ENCODE results near the gene PPM1H.

DNA sequence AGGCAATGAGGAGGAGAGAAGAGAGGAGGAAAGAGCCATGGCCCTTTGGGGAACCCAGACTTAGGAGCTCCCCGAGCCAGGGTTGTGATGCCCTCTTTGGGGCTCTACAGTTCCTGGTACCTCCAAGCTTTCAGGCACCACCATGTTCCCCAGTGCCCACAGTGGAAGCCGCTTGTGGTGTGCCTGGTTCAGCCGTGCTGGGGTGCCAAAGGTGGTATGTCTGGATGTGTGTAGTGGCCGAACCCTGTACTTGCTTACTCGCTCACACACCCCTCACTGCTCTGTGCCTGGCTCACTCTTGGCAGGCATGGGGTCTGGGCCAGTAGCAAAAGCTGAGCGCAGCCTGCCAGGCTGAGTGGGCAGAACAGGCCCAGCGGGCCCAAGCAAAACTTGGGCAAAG, 257.6 kb downstream of the PPM1H start:
- TF ChIP-seq, protein P1, sequence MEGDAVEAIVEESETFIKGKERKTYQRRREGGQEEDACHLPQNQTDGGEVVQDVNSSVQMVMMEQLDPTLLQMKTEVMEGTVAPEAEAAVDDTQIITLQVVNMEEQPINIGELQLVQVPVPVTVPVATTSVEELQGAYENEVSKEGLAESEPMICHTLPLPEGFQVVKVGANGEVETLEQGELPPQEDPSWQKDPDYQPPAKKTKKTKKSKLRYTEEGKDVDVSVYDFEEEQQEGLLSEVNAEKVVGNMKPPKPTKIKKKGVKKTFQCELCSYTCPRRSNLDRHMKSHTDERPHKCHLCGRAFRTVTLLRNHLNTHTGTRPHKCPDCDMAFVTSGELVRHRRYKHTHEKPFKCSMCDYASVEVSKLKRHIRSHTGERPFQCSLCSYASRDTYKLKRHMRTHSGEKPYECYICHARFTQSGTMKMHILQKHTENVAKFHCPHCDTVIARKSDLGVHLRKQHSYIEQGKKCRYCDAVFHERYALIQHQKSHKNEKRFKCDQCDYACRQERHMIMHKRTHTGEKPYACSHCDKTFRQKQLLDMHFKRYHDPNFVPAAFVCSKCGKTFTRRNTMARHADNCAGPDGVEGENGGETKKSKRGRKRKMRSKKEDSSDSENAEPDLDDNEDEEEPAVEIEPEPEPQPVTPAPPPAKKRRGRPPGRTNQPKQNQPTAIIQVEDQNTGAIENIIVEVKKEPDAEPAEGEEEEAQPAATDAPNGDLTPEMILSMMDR (IDR thresholded peaks at IDR 0.05; ENCODE audit: low read depth, low read length, missing input control), result no peak
- TF ChIP-seq ATF3 (IDR thresholded peaks at IDR 0.05) (no peak), TAF1 (conservative IDR thresholded peaks at IDR 0.05) (no peak), JUND (IDR thresholded peaks at IDR 0.05) (no peak), RAD21 (IDR thresholded peaks at IDR 0.05) (no peak), SP1 (IDR thresholded peaks at IDR 0.05) (no peak)
- TF ChIP-seq, protein P2, sequence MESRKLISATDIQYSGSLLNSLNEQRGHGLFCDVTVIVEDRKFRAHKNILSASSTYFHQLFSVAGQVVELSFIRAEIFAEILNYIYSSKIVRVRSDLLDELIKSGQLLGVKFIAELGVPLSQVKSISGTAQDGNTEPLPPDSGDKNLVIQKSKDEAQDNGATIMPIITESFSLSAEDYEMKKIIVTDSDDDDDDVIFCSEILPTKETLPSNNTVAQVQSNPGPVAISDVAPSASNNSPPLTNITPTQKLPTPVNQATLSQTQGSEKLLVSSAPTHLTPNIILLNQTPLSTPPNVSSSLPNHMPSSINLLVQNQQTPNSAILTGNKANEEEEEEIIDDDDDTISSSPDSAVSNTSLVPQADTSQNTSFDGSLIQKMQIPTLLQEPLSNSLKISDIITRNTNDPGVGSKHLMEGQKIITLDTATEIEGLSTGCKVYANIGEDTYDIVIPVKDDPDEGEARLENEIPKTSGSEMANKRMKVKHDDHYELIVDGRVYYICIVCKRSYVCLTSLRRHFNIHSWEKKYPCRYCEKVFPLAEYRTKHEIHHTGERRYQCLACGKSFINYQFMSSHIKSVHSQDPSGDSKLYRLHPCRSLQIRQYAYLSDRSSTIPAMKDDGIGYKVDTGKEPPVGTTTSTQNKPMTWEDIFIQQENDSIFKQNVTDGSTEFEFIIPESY (IDR thresholded peaks at IDR 0.05), result no peak
- TF ChIP-seq, protein P3, sequence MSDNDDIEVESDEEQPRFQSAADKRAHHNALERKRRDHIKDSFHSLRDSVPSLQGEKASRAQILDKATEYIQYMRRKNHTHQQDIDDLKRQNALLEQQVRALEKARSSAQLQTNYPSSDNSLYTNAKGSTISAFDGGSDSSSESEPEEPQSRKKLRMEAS (IDR thresholded peaks at IDR 0.05), result no peak
- TF ChIP-seq, protein P4, sequence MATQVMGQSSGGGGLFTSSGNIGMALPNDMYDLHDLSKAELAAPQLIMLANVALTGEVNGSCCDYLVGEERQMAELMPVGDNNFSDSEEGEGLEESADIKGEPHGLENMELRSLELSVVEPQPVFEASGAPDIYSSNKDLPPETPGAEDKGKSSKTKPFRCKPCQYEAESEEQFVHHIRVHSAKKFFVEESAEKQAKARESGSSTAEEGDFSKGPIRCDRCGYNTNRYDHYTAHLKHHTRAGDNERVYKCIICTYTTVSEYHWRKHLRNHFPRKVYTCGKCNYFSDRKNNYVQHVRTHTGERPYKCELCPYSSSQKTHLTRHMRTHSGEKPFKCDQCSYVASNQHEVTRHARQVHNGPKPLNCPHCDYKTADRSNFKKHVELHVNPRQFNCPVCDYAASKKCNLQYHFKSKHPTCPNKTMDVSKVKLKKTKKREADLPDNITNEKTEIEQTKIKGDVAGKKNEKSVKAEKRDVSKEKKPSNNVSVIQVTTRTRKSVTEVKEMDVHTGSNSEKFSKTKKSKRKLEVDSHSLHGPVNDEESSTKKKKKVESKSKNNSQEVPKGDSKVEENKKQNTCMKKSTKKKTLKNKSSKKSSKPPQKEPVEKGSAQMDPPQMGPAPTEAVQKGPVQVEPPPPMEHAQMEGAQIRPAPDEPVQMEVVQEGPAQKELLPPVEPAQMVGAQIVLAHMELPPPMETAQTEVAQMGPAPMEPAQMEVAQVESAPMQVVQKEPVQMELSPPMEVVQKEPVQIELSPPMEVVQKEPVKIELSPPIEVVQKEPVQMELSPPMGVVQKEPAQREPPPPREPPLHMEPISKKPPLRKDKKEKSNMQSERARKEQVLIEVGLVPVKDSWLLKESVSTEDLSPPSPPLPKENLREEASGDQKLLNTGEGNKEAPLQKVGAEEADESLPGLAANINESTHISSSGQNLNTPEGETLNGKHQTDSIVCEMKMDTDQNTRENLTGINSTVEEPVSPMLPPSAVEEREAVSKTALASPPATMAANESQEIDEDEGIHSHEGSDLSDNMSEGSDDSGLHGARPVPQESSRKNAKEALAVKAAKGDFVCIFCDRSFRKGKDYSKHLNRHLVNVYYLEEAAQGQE (IDR thresholded peaks at IDR 0.05), result no peak

All from liver (tissue), 3 donors.